Lung (tissue), 12 donors: ENCODE measurements around the gene C1QTNF9B. TPM values are rescaled to one million over a fixed set of nuclear protein-coding genes. Genes with fewer than 3 reads are reported as not detected.

Experiments
- ATAC-seq: fragments of 200-7000 bp; cut with Tn5 transposase; one replicate; pipeline ENCODE4 v1.9.1; 2020; ENCODE audit warnings: moderate number of reproducible peaks; ENCODE audit not compliant: insufficient read depth, low FRiP score
- DNase-seq, 3 donors: peaks; one replicate each; pipeline ENCODE4 v3.0.0-alpha.2; 2013 to 2017
- H3K27ac ChIP-seq, 2 donors: one replicate each; pipeline ENCODE4 v1.5.1; 2013; ENCODE audit warnings: mild to moderate bottlenecking in 2 of 2, moderate library complexity in 2 of 2, control low read depth in 1 of 2, inconsistent platforms in 1 of 2, low read depth in 1 of 2, low read length in 1 of 2
- H3K27me3 ChIP-seq, 3 donors: one replicate each; pipeline ENCODE4 v1.5.1; 2013; ENCODE audit warnings: low read length in 2 of 3; ENCODE audit not compliant: control insufficient read depth in 3 of 3, insufficient read depth in 3 of 3
- H3K36me3 ChIP-seq, 4 donors: one replicate each; pipeline ENCODE4 v1.5.1; 2013; ENCODE audit warnings: low read length in 4 of 4, mild to moderate bottlenecking in 1 of 4, moderate library complexity in 1 of 4; ENCODE audit not compliant: control insufficient read depth in 4 of 4, insufficient read depth in 4 of 4
- H3K4me1 ChIP-seq, 5 donors: one replicate each; pipeline ENCODE4 v1.5.1; 2013; ENCODE audit warnings: low read length in 5 of 5, mild to moderate bottlenecking in 2 of 5, moderate library complexity in 1 of 5; ENCODE audit not compliant: control insufficient read depth in 5 of 5, insufficient read depth in 5 of 5
- H3K4me3 ChIP-seq: one replicate; pipeline ENCODE4 v1.5.1; 2013; ENCODE audit warnings: mild to moderate bottlenecking, control low read depth, moderate library complexity
- H3K9ac ChIP-seq, 2 donors: one replicate each; pipeline ENCODE4 v1.5.1; 2013; ENCODE audit warnings: low read length in 2 of 2, control low read depth in 1 of 2; ENCODE audit not compliant: insufficient read depth in 1 of 2
- H3K9me3 ChIP-seq, 4 donors: one replicate each; pipeline ENCODE4 v1.5.1; 2013; ENCODE audit warnings: low read length in 3 of 4, mild to moderate bottlenecking in 1 of 4, moderate library complexity in 1 of 4; ENCODE audit not compliant: control insufficient read depth in 4 of 4, insufficient read depth in 3 of 4
- WGBS, 2 donors: extraction: QIAGEN DNeasy Blood & Tissue Kit; methylation state at CpG; one replicate each; pipeline ENCODE4 v1.1.7; 2013; 5-methylcytosine and 5-hydroxymethylcytosine counted together
- polyA plus RNA-seq, 2 donors: library from polyadenylated mRNA; stranded (reverse); fragments of 200-250 nt; gene quantifications; one replicate each; pipeline ENCODE4 v1.2.1, GENCODE V29; 2013
- total RNA-seq, 2 donors: library from RNA; depleted of rRNA in 1 of 2; stranded (reverse); fragments of >200 nt in 1 of 2; gene quantifications; one replicate each; pipeline ENCODE4 v1.2.1, GENCODE V29; 2014 to 2021
- TF ChIP-seq, protein P1 (sequence below): IDR thresholded peaks from 2 replicates; pipeline ENCODE4 v1.5.1; 2012; ENCODE audit warnings: mild to moderate bottlenecking; ENCODE audit errors: control extremely low read depth, extremely low read depth
- donor health status: control.
- donor health status: control.
- donor health status: Bipolar disorder and iron deficiency.
- donor health status: healthy.
- donor health status: DM: yes; HTN: yes; CAD: no.

C1QTNF9B gene
- total and polyA plus RNA-seq, 4 donors = 0.21 TPM; not detected in 3

DNA sequence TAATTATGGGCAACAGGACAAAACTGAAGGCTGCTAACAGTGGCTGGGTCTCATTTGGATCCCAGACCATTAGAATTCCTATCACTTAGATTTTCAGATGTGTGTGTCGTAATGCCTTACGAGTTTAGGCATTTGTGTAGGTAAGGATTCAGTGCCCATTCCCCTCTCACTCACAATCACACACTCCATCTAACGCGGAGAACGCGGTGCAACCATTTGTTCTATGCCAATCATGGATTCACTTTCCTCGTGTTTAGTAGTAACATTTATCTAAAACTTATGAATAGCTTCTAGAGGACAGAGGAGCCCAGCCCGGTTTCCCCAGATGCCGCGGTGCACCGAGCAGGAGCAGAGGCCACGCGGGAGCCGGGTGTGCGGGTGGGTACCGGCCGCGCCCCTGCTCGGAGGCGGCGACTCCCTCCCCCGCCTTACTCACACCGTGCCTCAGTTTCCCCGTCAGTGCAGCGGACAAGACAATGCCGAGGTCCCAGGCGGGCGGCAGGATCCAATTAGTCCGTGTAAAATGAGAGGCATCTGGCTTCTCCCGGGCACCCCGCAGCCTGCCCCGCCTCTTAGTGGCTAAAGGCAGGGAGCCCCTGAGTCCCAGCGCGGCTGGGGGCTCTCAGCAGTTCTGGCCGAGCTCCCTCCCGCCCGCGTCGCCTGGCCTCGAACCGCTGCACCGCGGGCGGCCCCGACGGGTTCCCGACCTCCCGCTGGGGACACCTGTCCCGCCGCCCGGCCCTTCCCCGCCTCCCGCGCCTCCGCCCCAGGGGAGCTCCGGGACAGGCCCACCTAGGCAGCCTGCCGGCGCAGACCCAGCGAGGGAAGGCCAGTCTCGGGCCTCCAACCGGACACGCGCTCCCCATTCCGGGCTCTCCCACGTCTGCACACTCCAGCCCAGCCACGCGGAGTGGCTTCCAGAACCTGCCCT is 5.9 kb upstream of the C1QTNF9B start:
- Histone ChIP-seq H3K36me3 (no peaks in the 10 kb centered on the region), H3K27me3 (peaks cover 0 to 25% (median 8%) of the 10 kb centered on the region in 3 donors), H3K4me1 (peaks cover 0 to 12% (median 4%) of the 10 kb centered on the region in 5 donors), H3K9ac (no peak overlapping the region), H3K27ac (no peak overlapping the region), H3K4me3 (no peak overlapping the region), H3K9me3 (peaks cover 0 to 4% (median 0%) of the 10 kb centered on the region in 4 donors)
- whole genome bisulfite sequencing, 2 donors = 11 to 14% methylated on average over 62 to 67 of the region's 67 CpGs
- DNase-seq (peak in 2 of 3 donors; percentile 20 to 26), ATAC-seq (peak; percentile 15)
- TF ChIP-seq, protein P1, sequence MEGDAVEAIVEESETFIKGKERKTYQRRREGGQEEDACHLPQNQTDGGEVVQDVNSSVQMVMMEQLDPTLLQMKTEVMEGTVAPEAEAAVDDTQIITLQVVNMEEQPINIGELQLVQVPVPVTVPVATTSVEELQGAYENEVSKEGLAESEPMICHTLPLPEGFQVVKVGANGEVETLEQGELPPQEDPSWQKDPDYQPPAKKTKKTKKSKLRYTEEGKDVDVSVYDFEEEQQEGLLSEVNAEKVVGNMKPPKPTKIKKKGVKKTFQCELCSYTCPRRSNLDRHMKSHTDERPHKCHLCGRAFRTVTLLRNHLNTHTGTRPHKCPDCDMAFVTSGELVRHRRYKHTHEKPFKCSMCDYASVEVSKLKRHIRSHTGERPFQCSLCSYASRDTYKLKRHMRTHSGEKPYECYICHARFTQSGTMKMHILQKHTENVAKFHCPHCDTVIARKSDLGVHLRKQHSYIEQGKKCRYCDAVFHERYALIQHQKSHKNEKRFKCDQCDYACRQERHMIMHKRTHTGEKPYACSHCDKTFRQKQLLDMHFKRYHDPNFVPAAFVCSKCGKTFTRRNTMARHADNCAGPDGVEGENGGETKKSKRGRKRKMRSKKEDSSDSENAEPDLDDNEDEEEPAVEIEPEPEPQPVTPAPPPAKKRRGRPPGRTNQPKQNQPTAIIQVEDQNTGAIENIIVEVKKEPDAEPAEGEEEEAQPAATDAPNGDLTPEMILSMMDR = no peak

DNA sequence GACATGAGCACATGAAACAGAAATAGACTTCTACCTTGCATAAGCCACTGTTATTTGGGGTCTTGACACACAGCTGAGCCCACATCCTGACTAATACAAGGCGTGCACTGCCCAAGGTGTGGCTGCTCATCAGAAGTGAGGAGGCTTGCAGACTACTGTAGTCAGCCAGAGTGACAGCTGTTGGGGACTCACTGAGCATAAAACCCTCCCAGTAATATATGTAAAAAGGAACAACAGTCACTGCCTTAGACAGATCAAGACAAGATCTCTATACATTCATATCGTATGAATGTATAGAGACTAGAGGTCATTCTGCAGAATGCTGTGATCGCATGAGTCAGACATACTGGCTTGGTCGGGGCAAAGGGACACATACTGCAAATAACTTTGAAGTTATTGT is 4.1 kb upstream of the C1QTNF9B start:
- TF ChIP-seq, protein P1 = no peak
- Histone ChIP-seq H3K9ac (no peak overlapping the region), H3K27ac (no peak overlapping the region), H3K27me3 (peaks cover 0 to 25% (median 8%) of the 10 kb centered on the region in 3 donors), H3K9me3 (peaks cover 0 to 6% (median 0%) of the 10 kb centered on the region in 4 donors), H3K4me3 (no peak overlapping the region), H3K4me1 (peaks cover 0 to 17% (median 4%) of the 10 kb centered on the region in 5 donors), H3K36me3 (no peaks in the 10 kb centered on the region)
- ATAC-seq (no peak), DNase-seq (no peak)
- WGBS, 2 donors = 89 to 93% methylated on average over 4 of the region's 4 CpGs

DNA sequence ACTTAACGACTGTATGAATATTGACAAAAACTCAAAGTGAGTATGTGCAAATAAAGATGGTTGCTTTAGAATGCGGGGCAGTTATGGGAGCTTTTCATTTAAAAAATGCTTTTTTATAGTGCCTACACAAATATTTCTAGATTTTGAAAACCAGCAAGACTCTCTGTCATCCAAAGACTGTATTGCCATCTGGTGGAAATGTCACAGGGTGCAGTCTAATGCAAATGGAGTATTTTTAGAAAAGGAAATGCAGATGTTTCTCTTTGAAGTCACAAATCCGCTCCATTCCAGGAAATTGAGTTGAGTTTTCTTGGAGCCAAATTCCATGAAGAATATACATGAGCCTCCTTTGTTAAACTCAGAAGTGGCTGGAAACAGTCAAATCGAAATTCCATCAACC is 2.3 kb upstream of the C1QTNF9B start:
- no peak overlapping the region for H3K9ac ChIP-seq
- H3K9me3 ChIP-seq = peaks cover 0 to 6% (median 0%) of the 10 kb centered on the region in 4 donors
- H3K27me3 ChIP-seq = peaks cover 0 to 25% (median 8%) of the 10 kb centered on the region in 3 donors
- H3K4me1 ChIP-seq = peaks cover 0 to 17% (median 4%) of the 10 kb centered on the region in 5 donors
- H3K27ac ChIP-seq = no peak overlapping the region
- 23 to 33% methylated on average over 4 of the region's 4 CpGs for WGBS, 2 donors
- TF ChIP-seq, protein P1 = peak; percentile 47
- H3K4me3 ChIP-seq = no peak overlapping the region
- no peak for ATAC-seq
- peak; percentile 66 to 94 (median 92) for DNase-seq
- H3K36me3 ChIP-seq = no peaks in the 10 kb centered on the region
